Measurements from ENCODE around the gene PARD3. TPM values are rescaled to one million over a fixed set of nuclear protein-coding genes. Genes with fewer than 3 reads are reported as not detected.

PARD3 gene
- total RNA-seq, 2 donors from 2014 or later: 31.6 to 41.6 TPM

DNA sequence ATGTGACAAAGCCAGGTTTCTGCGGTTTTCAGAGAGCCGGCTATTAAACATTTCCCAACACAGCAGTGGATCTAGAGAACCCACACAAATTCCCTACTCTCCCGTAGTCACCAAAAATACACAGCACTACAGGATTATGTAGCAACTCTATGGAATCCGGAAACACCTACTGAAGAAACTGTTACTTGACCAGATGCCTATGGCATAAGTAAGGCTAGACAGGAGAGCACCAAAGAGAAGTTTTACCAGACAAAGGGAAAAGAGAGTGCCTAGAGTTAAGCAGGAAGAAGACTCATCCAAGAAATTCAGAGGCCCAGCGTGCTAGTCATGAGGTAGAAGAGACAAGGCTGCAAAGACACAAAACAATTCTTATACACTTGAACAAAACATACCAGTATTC lies 321.1 kb downstream of the PARD3 start:
- Histone ChIP-seq H3K27ac (no peak overlapping the region), H3K4me1 (no peaks in the 10 kb centered on the region), H3K4me3 (no peak overlapping the region), H3K36me3 (no peaks in the 10 kb centered on the region), H3K27me3 (no peaks in the 10 kb centered on the region), H3K9me3 (no peaks in the 10 kb centered on the region)
- DNase-seq (ENCODE audit: low spot score): no peak
- TF ChIP-seq, protein P1, sequence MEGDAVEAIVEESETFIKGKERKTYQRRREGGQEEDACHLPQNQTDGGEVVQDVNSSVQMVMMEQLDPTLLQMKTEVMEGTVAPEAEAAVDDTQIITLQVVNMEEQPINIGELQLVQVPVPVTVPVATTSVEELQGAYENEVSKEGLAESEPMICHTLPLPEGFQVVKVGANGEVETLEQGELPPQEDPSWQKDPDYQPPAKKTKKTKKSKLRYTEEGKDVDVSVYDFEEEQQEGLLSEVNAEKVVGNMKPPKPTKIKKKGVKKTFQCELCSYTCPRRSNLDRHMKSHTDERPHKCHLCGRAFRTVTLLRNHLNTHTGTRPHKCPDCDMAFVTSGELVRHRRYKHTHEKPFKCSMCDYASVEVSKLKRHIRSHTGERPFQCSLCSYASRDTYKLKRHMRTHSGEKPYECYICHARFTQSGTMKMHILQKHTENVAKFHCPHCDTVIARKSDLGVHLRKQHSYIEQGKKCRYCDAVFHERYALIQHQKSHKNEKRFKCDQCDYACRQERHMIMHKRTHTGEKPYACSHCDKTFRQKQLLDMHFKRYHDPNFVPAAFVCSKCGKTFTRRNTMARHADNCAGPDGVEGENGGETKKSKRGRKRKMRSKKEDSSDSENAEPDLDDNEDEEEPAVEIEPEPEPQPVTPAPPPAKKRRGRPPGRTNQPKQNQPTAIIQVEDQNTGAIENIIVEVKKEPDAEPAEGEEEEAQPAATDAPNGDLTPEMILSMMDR (IDR thresholded peaks at IDR 0.05): no peak

DNA sequence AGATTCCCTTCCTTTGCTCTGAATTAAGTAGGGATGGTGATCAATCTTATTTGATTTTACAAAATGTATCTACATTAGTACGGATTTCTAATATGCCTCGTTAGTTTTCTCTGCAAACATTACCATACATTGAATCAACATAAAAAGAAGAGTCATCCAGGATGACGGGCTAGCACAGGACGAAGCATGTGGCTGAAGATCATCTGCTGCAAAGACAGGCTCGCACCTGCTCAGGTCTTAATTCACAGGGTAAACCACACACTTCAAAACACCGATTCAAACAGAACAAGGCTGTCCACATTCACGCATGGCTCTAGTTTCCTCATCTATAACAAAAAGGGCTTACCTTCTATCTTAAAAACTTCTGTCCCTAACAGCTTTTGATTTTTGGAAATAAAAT lies 323.0 kb downstream of the PARD3 start:
- no peaks in the 10 kb centered on the region for H3K4me1 ChIP-seq
- H3K4me3 ChIP-seq: no peak overlapping the region
- H3K9me3 ChIP-seq: no peaks in the 10 kb centered on the region
- DNase-seq (ENCODE audit: low spot score): no peak
- TF ChIP-seq, protein P1 (IDR thresholded peaks at IDR 0.05): no peak
- H3K27ac ChIP-seq: no peak overlapping the region
- no peaks in the 10 kb centered on the region for H3K27me3 ChIP-seq
- no peaks in the 10 kb centered on the region for H3K36me3 ChIP-seq

DNA sequence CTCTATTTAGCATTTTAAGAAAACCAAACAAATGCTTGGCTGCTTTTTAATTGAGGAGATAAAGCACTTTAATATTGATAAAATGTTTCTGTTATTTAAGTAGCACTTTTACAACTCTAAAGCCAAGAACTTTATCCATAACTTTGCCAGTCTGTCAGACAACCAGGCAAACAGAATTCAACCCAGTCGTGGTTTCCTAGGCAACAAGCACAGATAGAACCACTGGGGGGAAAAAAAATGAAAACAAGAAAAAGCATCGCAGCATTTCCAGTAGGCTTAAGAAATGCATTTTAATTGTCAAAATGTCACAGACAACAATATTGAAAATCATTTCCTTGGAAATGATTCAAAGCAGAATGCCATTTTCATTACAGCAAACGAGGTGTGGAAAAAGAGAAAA lies 323.4 kb downstream of the PARD3 start:
- H3K9me3 ChIP-seq: no peaks in the 10 kb centered on the region
- DNase-seq (ENCODE audit: low spot score): no peak
- no peaks in the 10 kb centered on the region for H3K27me3 ChIP-seq
- TF ChIP-seq, protein P1 (IDR thresholded peaks at IDR 0.05): no peak
- no peak overlapping the region for H3K4me3 ChIP-seq
- H3K27ac ChIP-seq: no peak overlapping the region
- no peaks in the 10 kb centered on the region for H3K4me1 ChIP-seq
- no peaks in the 10 kb centered on the region for H3K36me3 ChIP-seq

- no peaks in the 10 kb centered on the region for H3K27me3 ChIP-seq
- TF ChIP-seq, protein P1 (IDR thresholded peaks at IDR 0.05): no peak
- no peak overlapping the region for H3K27ac ChIP-seq
- H3K4me3 ChIP-seq: no peak overlapping the region
- no peak for DNase-seq (ENCODE audit: low spot score)
- no peaks in the 10 kb centered on the region for H3K4me1 ChIP-seq
- H3K9me3 ChIP-seq: no peaks in the 10 kb centered on the region
- no peaks in the 10 kb centered on the region for H3K36me3 ChIP-seq
Observed at GRCh38 chr10:34489973-34490745, 324.9 kb downstream of the PARD3 start.

- no peaks in the 10 kb centered on the region for H3K9me3 ChIP-seq
- no peaks in the 10 kb centered on the region for H3K4me1 ChIP-seq
- no peak overlapping the region for H3K27ac ChIP-seq
- H3K4me3 ChIP-seq: no peak overlapping the region
- TF ChIP-seq, protein P1 (IDR thresholded peaks at IDR 0.05): no peak
- no peaks in the 10 kb centered on the region for H3K36me3 ChIP-seq
- DNase-seq (ENCODE audit: low spot score): no peak
- H3K27me3 ChIP-seq: no peaks in the 10 kb centered on the region
Observed at GRCh38 chr10:34489411-34489810, 325.7 kb downstream of the PARD3 start.
